Measurements from ENCODE around the gene CNKSR3. TPM values are rescaled to one million over a fixed set of nuclear protein-coding genes. Genes with fewer than 3 reads are reported as not detected.

CNKSR3 gene
- total RNA-seq, 6 donors from 2014 or later: 2.1 to 14.3 (median 7.5) TPM

GRCh38 chr6:154408891-154409500 is 101.5 kb downstream of the CNKSR3 start:
- Histone ChIP-seq H3K27me3 (no peaks in the 10 kb centered on the region), H3K4me1 (peaks cover 9 to 13% (median 12%) of the 10 kb centered on the region in 4 donors), H3K9me3 (no peaks in the 10 kb centered on the region), H3K36me3 (peaks cover 0 to 8% (median 4%) of the 10 kb centered on the region in 4 donors), H3K4me3 (no peak overlapping the region), H3K27ac (no peak overlapping the region)
- WGBS, 2 donors: 45 to 57% methylated on average over 4 of the region's 4 CpGs
- DNase-seq (no peak), ATAC-seq (ENCODE audit: low FRiP score in 2 of 2) (no peak)
- TF ChIP-seq CTCF (IDR thresholded peaks at IDR 0.05): peak in 2 of 6 experiments; percentile 14 to 19
- no peak for TF ChIP-seq POLR2A (IDR thresholded peaks at IDR 0.05)

GRCh38 chr6:154407440-154407839 is 103.0 kb downstream of the CNKSR3 start:
- no peak for DNase-seq
- Histone ChIP-seq H3K4me3 (no peak overlapping the region), H3K9me3 (no peaks in the 10 kb centered on the region), H3K4me1 (peaks cover 9 to 13% (median 12%) of the 10 kb centered on the region in 4 donors), H3K36me3 (peaks cover 0 to 7% (median 2%) of the 10 kb centered on the region in 4 donors), H3K27me3 (no peaks in the 10 kb centered on the region), H3K27ac (no peak overlapping the region)
- WGBS, 2 donors: 95 to 98% methylated on average over 5 of the region's 5 CpGs
- TF ChIP-seq CTCF (IDR thresholded peaks at IDR 0.05) (no peak), EP300 (IDR thresholded peaks at IDR 0.05) (no peak), POLR2AphosphoS5 (IDR thresholded peaks at IDR 0.05) (no peak), POLR2A (IDR thresholded peaks at IDR 0.05) (no peak)
- ATAC-seq (ENCODE audit: low FRiP score in 2 of 2): no peak

GRCh38 chr6:154406869-154407268 is 103.6 kb downstream of the CNKSR3 start:
- DNase-seq (no peak), ATAC-seq (ENCODE audit: low FRiP score in 2 of 2) (peak in 1 of 2 donors; percentile 65)
- H3K4me3 ChIP-seq: no peak overlapping the region
- no peaks in the 10 kb centered on the region for H3K9me3 ChIP-seq
- H3K27me3 ChIP-seq: no peaks in the 10 kb centered on the region
- TF ChIP-seq POLR2A (IDR thresholded peaks at IDR 0.05) (no peak), CTCF (IDR thresholded peaks at IDR 0.05) (no peak)
- WGBS, 2 donors: 84 to 100% methylated on average over 10 of the region's 10 CpGs
- no peak overlapping the region for H3K27ac ChIP-seq
- peaks cover 0 to 7% (median 2%) of the 10 kb centered on the region in 4 donors for H3K36me3 ChIP-seq
- peaks cover 9 to 13% (median 12%) of the 10 kb centered on the region in 4 donors for H3K4me1 ChIP-seq

- Histone ChIP-seq H3K9me3 (no peaks in the 10 kb centered on the region), H3K27me3 (no peaks in the 10 kb centered on the region), H3K4me1 (peaks cover 9 to 13% (median 11%) of the 10 kb centered on the region in 4 donors), H3K36me3 (peaks cover 0 to 7% (median 2%) of the 10 kb centered on the region in 4 donors), H3K27ac (no peak overlapping the region), H3K4me3 (no peak overlapping the region)
- ATAC-seq (ENCODE audit: low FRiP score in 2 of 2) (no peak), DNase-seq (peak in 1 of 2 donors; percentile 44)
- WGBS, 2 donors: 95 to 97% methylated on average over 20 of the region's 20 CpGs
- TF ChIP-seq CTCF (IDR thresholded peaks at IDR 0.05) (no peak), EP300 (IDR thresholded peaks at IDR 0.05) (no peak), POLR2A (IDR thresholded peaks at IDR 0.05) (no peak), POLR2AphosphoS5 (IDR thresholded peaks at IDR 0.05) (no peak)
Measured at GRCh38 chr6:154406301-154406700, 104.2 kb downstream of the CNKSR3 start.
